ENCODE measurements around the gene TNRC6C.
"Not testable (repeated sequence)": the region's sequence is repeated elsewhere in the genome, so short reads cannot be mapped to it uniquely, and the experiment has no call there.

TNRC6C gene

DNA sequence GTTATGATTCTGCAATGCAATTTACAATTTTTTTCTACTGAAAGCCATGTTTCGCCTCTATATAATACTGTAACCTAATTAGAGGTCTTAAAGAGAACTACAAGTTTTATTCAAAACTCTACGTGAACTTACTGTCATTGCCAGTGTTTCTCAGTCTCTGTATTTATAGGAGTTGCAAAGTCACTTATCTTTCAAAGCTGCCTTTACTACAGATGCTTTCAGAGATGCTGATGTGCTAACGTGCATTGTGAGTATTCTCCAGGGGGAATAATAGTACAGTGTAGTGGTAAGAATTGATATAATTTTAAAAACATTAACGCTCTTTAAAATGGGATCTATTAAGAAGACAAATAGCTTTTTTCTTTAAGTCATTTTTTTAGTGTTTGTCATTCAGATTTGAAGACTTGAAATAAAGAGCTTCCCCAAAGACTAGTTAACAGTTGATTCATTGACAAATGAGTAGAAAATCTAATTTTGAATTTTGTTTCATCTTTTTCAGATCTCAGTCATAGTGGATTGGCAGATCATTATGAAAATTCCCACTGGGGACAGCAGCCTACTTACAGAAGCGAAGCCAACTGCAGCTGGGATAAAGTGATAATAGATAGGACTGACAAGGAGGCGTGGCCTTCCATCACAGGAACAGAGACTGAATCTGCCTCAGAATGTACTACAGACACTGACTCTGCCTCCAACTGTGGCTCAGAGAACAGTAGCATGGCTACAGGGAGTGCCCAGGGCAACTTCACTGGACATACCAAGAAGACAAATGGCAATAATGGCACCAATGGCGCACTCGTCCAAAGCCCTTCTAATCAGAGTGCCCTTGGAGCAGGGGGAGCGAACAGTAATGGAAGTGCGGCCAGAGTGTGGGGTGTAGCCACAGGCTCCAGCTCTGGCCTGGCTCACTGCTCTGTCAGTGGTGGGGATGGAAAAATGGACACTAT, 90.1 kb downstream of the TNRC6C start:
- DNase-seq = no peak

GRCh38 chr17:78049609-78050008, 91.1 kb downstream of the TNRC6C start:
- no peak for DNase-seq

DNA sequence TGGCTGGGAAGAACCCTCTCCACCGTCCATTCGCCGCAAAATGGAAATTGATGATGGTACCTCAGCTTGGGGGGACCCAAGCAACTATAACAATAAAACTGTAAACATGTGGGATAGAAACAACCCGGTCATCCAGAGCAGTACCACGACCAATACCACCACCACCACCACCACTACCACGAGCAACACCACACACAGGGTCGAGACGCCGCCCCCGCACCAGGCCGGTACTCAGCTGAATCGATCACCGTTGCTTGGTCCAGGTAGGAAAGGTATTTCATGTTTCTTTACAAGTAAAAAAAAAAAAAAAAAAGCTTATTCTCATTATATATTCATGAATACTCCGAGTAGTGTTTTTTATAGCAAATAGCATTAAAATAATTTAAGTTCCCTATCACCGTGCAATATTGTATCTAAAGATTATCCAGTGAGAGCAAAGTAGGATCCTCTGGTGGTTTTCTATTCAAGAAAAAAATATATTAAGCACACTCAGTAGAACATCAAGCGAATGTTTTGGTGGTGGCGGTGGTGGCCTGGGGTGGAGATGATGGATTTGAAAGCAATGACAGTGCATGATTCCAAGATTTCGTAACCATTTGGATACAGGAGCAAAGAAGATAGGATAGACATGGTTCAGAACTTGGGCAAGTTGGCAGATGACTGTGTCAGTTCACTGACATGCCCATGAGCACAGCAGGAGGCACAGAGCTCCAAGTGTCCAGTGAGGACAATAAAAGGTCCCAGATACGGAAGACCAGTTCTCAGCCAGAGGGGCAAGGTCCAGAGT, 92.9 kb downstream of the TNRC6C start:
- no peak for DNase-seq

DNA sequence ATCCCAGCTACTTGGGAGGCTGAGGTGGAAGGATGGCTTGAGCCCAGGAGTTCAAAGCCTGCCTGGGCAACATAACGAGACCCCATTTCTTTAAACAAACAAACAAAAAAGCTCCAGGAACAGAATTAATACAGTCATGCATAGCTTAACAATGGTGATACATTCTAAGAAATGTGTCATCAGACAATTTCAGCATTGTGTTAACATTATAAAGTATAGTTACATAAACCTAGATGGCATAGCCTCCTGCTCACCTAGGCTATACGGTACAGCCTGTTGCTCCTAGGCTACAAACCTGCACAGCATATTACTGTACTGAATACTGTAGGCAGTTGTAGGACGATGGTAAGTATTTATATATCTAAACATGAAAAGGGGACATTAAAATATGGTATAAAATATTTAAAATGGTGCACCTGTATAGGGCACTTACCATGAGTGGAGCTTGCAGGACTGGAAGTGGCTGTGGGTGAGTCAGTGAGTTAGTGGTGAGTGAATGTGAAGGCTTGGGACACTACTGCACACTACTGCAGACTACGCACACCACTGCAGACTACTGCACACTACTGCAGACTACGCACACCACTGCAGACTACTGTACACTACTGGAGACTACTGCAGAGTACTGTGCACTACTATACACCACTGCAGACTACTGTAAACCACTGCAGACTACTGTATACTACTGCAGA, 95.4 kb downstream of the TNRC6C start:
- DNase-seq = no peak

- DNase-seq = no peak
Measured at GRCh38 chr17:78057113-78057740, 98.7 kb downstream of the TNRC6C start.

GRCh38 chr17:78058001-78058400, 99.5 kb downstream of the TNRC6C start:
- no peak for DNase-seq

GRCh38 chr17:78058581-78058980, 100.1 kb downstream of the TNRC6C start:
- no peak for DNase-seq

GRCh38 chr17:78062596-78062995, 104.1 kb downstream of the TNRC6C start:
- DNase-seq = no peak

DNA sequence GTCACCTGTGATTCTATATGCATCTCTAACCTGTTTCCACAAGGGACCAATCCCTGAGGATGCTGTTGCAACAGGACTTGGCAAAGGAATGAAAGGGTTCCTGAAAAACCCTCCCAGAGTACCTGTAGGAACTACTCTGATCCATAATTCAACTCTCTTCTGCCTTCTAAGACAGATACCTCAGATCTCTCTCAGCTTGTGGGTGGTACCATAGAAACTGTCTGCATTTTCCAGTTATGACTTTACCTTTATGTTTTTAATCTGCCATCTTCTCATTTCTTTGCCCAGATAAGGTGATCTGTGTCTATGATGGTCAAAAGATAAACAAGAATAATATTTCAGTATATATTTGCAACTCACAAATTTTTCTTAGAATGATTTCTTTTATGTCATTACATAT, 105.0 kb downstream of the TNRC6C start:
- DNase-seq = no peak

- DNase-seq = no peak
Measured at GRCh38 chr17:78064708-78065107, 106.2 kb downstream of the TNRC6C start.

- DNase-seq = not testable (repeated sequence)
Measured at GRCh38 chr17:78066976-78067375, 108.5 kb downstream of the TNRC6C start.

- DNase-seq = no peak
Measured at GRCh38 chr17:78069695-78070094, 111.2 kb downstream of the TNRC6C start.

DNA sequence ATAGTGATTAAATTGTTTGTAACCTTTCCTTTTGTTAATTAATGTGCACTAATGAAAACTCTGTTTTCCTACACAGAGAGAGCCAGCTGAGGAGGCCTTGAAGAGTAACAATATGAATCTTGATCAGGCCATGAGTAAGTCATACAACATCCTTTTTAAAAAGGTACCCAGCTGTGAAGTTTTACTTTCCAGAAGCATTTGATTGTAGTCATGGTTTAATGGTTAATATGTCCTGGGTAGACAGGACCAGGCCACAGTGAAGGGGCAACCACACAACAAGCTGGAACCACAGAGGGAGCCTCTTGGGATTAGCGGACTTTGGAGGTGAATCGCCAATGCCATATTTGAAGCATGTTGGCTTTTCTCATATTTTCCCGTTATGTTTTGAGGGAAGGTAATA, 114.5 kb downstream of the TNRC6C start:
- no peak for DNase-seq

DNA sequence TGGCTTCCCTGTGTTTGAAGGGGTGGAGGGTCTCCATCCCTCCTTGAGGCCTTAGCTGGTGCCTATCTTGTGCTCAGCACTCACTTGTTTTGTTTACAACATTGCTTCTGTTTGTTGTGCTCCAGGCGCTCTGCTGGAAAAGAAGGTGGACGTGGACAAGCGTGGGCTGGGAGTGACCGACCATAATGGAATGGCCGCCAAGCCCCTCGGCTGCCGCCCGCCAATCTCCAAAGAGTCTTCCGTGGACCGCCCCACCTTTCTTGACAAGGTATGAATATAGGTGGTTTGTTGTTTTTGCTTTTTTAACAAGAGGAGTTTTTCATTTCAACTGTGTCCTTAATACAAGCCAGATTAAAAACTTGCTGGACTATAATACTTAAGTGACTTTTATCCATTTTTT, 116.5 kb downstream of the TNRC6C start:
- DNase-seq = no peak

DNA sequence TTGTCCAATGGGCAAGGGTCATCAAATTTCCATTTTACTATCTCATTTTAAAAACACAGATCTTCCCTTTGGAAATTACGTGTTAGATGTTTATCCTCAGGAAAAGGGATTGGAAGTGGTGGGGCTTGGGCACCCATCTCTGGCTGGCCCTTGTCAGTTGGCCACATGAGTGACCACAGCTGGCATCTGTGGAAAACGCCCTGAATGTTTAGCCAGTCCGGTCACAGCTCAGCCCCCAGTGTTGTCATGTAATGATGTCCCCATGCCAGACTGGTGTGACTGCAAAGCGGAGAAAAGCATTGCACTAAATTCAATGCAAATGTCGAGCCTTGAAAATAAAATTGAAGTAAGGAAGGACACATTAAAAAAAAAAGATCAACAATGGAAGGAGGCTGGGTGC, 117.0 kb downstream of the TNRC6C start:
- DNase-seq = no peak

GRCh38 chr17:78079253-78079652, 120.8 kb downstream of the TNRC6C start:
- no peak for DNase-seq

- DNase-seq = no peak
Measured at GRCh38 chr17:78081551-78081950, 123.0 kb downstream of the TNRC6C start.

- DNase-seq = not testable (repeated sequence)
Measured at GRCh38 chr17:78082355-78082872, 123.9 kb downstream of the TNRC6C start.

- DNase-seq = no peak
Measured at GRCh38 chr17:78082988-78083387, 124.5 kb downstream of the TNRC6C start.

DNA sequence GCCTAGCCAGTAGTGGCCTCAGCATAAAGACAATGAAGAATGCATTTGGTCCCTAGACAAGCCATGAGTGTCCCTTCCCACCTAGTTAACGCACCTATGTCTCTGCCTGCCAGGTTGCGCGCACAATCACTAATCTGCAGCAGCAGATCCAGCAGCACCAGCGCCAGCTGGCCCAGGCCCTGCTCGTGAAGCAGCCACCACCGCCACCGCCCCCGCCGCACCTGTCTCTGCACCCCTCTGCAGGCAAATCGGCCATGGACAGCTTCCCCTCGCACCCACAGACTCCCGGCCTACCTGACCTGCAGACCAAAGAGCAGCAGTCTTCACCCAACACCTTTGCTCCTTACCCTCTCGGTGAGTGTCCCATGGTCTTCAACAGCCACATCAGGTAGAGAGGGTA, 128.2 kb downstream of the TNRC6C start:
- DNase-seq = no peak

DNA sequence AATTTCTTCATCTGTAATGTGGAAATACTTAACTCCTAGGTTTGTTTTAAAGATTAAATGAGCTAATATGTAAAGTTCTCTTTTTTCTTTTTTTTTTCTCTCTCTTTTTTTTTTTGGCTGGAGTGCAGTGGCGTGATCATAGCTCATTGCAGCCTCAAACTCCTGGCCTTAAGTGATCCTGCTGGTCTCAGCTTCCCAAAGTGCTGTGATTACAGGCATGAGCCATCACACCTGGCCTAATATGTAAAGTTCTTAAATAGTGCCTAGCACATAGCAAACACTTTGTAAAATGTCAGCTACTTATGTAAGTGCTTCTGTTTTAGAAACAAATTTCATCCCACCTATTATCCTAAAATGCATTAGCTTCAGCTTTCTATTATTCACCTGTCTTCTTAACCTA, 130.0 kb downstream of the TNRC6C start:
- no peak for DNase-seq

DNA sequence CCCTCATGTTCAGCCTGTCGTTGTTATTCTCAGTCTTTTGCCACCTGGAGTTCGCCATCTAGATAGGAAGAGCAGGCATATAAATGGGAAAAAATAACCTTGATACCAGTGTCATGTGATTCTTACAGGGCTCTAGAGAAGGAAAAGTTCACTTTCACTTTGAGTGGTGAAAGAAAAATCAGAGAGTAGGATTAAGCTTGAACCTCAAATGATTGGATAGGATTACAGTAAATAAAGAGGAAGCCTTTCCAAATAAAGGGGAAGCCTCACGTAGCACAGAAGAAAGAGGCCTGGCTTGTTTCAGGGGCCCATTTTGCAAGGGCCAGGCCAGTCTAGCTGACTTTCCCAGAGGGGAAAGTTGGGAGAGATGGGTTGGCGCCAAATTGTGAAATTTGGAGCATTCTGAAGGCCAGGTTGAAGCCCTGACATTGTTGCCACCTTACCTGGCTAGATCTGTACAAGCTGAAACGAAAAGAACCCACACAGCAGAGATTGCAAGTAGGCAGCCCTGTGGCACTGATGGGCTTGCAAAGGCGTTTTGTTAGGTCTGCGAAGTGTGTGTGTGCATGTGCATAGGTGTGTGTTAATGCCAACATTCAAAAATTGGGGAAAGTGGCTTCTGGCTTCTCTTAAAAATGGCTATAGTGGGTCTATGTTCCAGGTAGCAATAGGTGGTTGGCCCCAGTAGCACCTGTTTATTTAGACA, 131.2 kb downstream of the TNRC6C start:
- no peak for DNase-seq
